ENCODE results near the gene SLC35D2. TPM values are rescaled to one million over a fixed set of nuclear protein-coding genes. Genes with fewer than 3 reads are reported as not detected.
"Not testable (repeated sequence)": the region's sequence is repeated elsewhere in the genome, so short reads cannot be mapped to it uniquely, and the experiment has no call there.

Gene SLC35D2
- total RNA-seq, 2 experiments from 2014 or later: 0.44 to 1.4 TPM

- intact Hi-C loops (cut with micrococcal nuclease; ENCODE audit: unreplicated experiment): no loop called here
- ChIA-PET CTCF (ENCODE audit: unreplicated experiment) (no interaction called here), POLR2A (no interaction called here)
- no peak overlapping the region for H2AFZ ChIP-seq (ENCODE audit: low read length)
- H4K20me1 ChIP-seq (ENCODE audit: insufficient read depth, low read length): no peaks in the 10 kb centered on the region
- H3K4me3 ChIP-seq (ENCODE audit: low read depth, low read length, poor library complexity, severe bottlenecking): no peak overlapping the region
- H3K4me1 ChIP-seq (ENCODE audit: insufficient read depth, low read length, poor library complexity, severe bottlenecking): no peaks in the 10 kb centered on the region
- H3K27ac ChIP-seq (ENCODE audit: low read depth, low read length, poor library complexity, severe bottlenecking): no peak overlapping the region
- no peak for DNase-seq (ENCODE audit: low spot score)
- H3K36me3 ChIP-seq (ENCODE audit: insufficient read depth, low read length): peaks cover 16% of the 10 kb centered on the region; the same call in 1 of the 2 replicates
- no peak overlapping the region for H3K4me2 ChIP-seq (ENCODE audit: low read length)
- no peak for TF ChIP-seq EZH2phosphoT487 (IDR thresholded peaks at IDR 0.05; ENCODE audit: borderline replicate concordance, low read depth, low read length)
- TF ChIP-seq, protein P1, sequence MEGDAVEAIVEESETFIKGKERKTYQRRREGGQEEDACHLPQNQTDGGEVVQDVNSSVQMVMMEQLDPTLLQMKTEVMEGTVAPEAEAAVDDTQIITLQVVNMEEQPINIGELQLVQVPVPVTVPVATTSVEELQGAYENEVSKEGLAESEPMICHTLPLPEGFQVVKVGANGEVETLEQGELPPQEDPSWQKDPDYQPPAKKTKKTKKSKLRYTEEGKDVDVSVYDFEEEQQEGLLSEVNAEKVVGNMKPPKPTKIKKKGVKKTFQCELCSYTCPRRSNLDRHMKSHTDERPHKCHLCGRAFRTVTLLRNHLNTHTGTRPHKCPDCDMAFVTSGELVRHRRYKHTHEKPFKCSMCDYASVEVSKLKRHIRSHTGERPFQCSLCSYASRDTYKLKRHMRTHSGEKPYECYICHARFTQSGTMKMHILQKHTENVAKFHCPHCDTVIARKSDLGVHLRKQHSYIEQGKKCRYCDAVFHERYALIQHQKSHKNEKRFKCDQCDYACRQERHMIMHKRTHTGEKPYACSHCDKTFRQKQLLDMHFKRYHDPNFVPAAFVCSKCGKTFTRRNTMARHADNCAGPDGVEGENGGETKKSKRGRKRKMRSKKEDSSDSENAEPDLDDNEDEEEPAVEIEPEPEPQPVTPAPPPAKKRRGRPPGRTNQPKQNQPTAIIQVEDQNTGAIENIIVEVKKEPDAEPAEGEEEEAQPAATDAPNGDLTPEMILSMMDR (conservative IDR thresholded peaks at IDR 0.05; ENCODE audit: low read length): no peak
- no peaks in the 10 kb centered on the region for H3K79me2 ChIP-seq (ENCODE audit: insufficient read depth, low read depth, low read length)
- BruUV-seq (replicated peaks): no TSS peak
- no peaks in the 10 kb centered on the region for H3K9me3 ChIP-seq (ENCODE audit: low read length)
- no peaks in the 10 kb centered on the region for H3K9me2 ChIP-seq (ENCODE audit: insufficient read depth, low read length)
Observed at GRCh38 chr9:96360976-96361375, 22.5 kb downstream of the SLC35D2 start.

DNA sequence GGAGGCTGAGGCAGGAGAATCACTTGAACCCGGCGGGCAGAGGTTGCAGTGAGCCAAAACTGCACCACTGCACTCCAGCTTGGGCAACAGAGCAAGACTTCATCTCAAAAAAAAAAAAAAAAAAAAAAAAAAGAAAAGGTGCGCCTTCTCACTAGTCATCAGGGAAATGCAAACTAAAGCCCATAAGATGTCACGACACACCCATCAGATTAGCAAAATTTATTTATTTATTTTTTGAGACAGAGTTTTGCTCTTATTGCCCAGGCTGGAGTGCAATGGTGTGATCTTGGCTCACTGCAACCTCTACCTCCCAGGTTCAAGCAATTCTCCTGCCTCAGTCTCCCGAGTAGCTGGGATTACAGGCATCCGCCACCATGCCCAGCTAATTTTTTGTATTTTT is 23.0 kb downstream of the SLC35D2 start:
- H3K4me1 ChIP-seq (ENCODE audit: insufficient read depth, low read length, poor library complexity, severe bottlenecking); H3K4me3 ChIP-seq (ENCODE audit: low read depth, low read length, poor library complexity, severe bottlenecking); H3K79me2 ChIP-seq (ENCODE audit: insufficient read depth, low read depth, low read length); CTCF ChIA-PET (ENCODE audit: unreplicated experiment); H3K27ac ChIP-seq (ENCODE audit: low read depth, low read length, poor library complexity, severe bottlenecking); DNase-seq (ENCODE audit: low spot score); H3K9me2 ChIP-seq (ENCODE audit: insufficient read depth, low read length); H4K20me1 ChIP-seq (ENCODE audit: insufficient read depth, low read length); H2AFZ ChIP-seq (ENCODE audit: low read length); BruUV-seq (replicated peaks); intact Hi-C loops (cut with micrococcal nuclease; ENCODE audit: unreplicated experiment); H3K9me3 ChIP-seq (ENCODE audit: low read length); H3K4me2 ChIP-seq (ENCODE audit: low read length): not testable (repeated sequence)
- POLR2A ChIA-PET: interaction anchor here (1.1 kb wide), 1 partner anchor 382 kb away, joined by 3 read pairs; no protein-coding TSS in a partner anchor
- H3K36me3 ChIP-seq (ENCODE audit: insufficient read depth, low read length): peaks cover 16% of the 10 kb centered on the region; the same call in 1 of the 2 replicates

- Histone ChIP-seq H3K36me3 (ENCODE audit: insufficient read depth, low read length) (peaks cover 3% of the 10 kb centered on the region; the same call in 1 of the 2 replicates), H3K4me2 (ENCODE audit: low read length) (no peak overlapping the region), H3K79me2 (ENCODE audit: insufficient read depth, low read depth, low read length) (no peaks in the 10 kb centered on the region), H3K4me3 (ENCODE audit: low read depth, low read length, poor library complexity, severe bottlenecking) (no peak overlapping the region), H3K4me1 (ENCODE audit: insufficient read depth, low read length, poor library complexity, severe bottlenecking) (no peaks in the 10 kb centered on the region), H3K9me2 (ENCODE audit: insufficient read depth, low read length) (no peaks in the 10 kb centered on the region), H3K9me3 (ENCODE audit: low read length) (no peaks in the 10 kb centered on the region), H4K20me1 (ENCODE audit: insufficient read depth, low read length) (no peaks in the 10 kb centered on the region), H3K27ac (ENCODE audit: low read depth, low read length, poor library complexity, severe bottlenecking) (no peak overlapping the region), H2AFZ (ENCODE audit: low read length) (no peak overlapping the region)
- no peak for TF ChIP-seq EZH2phosphoT487 (IDR thresholded peaks at IDR 0.05; ENCODE audit: borderline replicate concordance, low read depth, low read length)
- TF ChIP-seq, protein P1 (conservative IDR thresholded peaks at IDR 0.05; ENCODE audit: low read length): no peak
- intact Hi-C loops (cut with micrococcal nuclease; ENCODE audit: unreplicated experiment): no loop called here
- no peak for DNase-seq (ENCODE audit: low spot score)
- ChIA-PET POLR2A (interaction anchor here (0.6 kb wide), 1 partner anchor 14 kb away, joined by 3 read pairs; no protein-coding TSS in a partner anchor), CTCF (ENCODE audit: unreplicated experiment) (no interaction called here)
- BruUV-seq (replicated peaks): no TSS peak
Observed at GRCh38 chr9:96350866-96351265, 32.6 kb downstream of the SLC35D2 start.
